Panc1 (cell line): ENCODE data around the gene WDR73.

Source experiments
- POLR2AphosphoS5 ChIP-seq: IDR thresholded peaks from 2 replicates; pipeline ENCODE4 v1.6.1; 2012; ENCODE audit warnings: mild to moderate bottlenecking, low read depth, low read length, moderate library complexity
- SIN3A ChIP-seq: IDR thresholded peaks from 2 replicates; pipeline ENCODE4 v1.6.1; 2012; ENCODE audit warnings: low read depth, mild to moderate bottlenecking, low read length, moderate library complexity, borderline replicate concordance; ENCODE audit not compliant: insufficient read depth
- TCF7L2 ChIP-seq: IDR thresholded peaks from 2 replicates; pipeline ENCODE4 v1.6.1; 2011; ENCODE audit warnings: mild to moderate bottlenecking, low read depth, low read length, inconsistent platforms
- TF ChIP-seq, protein P1 (sequence below): fragments of 450-650 bp; IDR thresholded peaks from 2 replicates; pipeline ENCODE4 v1.5.1; 2017; ENCODE audit warnings: mild to moderate bottlenecking

DNA sequence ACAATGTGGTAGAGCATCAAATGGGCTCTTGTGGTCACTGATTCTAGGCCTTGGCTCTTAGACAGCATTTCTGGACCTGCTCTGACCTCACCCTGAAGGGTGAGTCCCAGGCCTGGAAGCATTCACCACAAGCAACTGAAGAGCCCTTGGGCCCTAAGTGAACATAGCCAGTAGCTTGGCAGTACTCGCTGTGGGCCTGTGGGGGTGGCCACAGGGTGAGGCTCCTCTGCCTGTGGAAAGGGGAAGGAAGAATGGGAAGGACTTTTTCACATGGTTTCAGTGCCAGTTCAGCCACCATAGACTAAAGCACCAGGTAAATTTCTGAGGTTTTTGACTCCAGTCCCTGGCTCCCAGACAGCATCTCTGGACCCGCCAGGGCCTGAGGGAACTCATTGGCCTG is 58.4 kb downstream of the WDR73 start:
- TF ChIP-seq SIN3A = no peak
- TF ChIP-seq, protein P1, sequence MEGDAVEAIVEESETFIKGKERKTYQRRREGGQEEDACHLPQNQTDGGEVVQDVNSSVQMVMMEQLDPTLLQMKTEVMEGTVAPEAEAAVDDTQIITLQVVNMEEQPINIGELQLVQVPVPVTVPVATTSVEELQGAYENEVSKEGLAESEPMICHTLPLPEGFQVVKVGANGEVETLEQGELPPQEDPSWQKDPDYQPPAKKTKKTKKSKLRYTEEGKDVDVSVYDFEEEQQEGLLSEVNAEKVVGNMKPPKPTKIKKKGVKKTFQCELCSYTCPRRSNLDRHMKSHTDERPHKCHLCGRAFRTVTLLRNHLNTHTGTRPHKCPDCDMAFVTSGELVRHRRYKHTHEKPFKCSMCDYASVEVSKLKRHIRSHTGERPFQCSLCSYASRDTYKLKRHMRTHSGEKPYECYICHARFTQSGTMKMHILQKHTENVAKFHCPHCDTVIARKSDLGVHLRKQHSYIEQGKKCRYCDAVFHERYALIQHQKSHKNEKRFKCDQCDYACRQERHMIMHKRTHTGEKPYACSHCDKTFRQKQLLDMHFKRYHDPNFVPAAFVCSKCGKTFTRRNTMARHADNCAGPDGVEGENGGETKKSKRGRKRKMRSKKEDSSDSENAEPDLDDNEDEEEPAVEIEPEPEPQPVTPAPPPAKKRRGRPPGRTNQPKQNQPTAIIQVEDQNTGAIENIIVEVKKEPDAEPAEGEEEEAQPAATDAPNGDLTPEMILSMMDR = no peak
- TF ChIP-seq POLR2AphosphoS5 = no peak
- no peak for TF ChIP-seq TCF7L2
